Left ventricle myocardium inferior (tissue), 1 donor: Measurements from ENCODE around the gene KLHL6. TPM values are rescaled to one million over a fixed set of nuclear protein-coding genes. Genes with fewer than 3 reads are reported as not detected.

Experiments used
- DNase-seq: peaks from one replicate; pipeline ENCODE4 v3.0.0-alpha.2; 2020
- H3K27ac ChIP-seq: fragments of 200-600 bp; replicated peaks from 2 replicates; pipeline ENCODE4 v1.8.0; 2021
- H3K27me3 ChIP-seq: fragments of 200-600 bp; 2 replicates; pipeline ENCODE4 v1.8.0; 2021; ENCODE audit warnings: low read depth
- H3K36me3 ChIP-seq: fragments of 200-600 bp; 2 replicates; pipeline ENCODE4 v1.8.0; 2021
- H3K4me1 ChIP-seq: fragments of 200-600 bp; 2 replicates; pipeline ENCODE4 v1.8.0; 2021
- H3K4me3 ChIP-seq: fragments of 200-600 bp; 2 replicates; pipeline ENCODE4 v1.8.0; 2021; ENCODE audit warnings: mild to moderate bottlenecking, moderate library complexity
- H3K9me3 ChIP-seq: fragments of 200-600 bp; replicated peaks from 2 replicates; pipeline ENCODE4 v1.8.0; 2021
- CTCF ChIP-seq: fragments of 200-600 bp; IDR thresholded peaks from 2 replicates; pipeline ENCODE4 v1.8.0; 2021; ENCODE audit warnings: antibody characterized with exemption, mild to moderate bottlenecking, borderline replicate concordance
- intact Hi-C: fragments of 100-400 bp; cut with micrococcal nuclease; formaldehyde crosslinking; loops from one replicate; pipeline ENCODE4 v1.11.0; 2022
- total RNA-seq: library from RNA; stranded (reverse); fragmentation: NEBNext Ultra II Directional; extraction: Animal tissue kit (Norgen Biotek cat#: 25700); gene quantifications from one replicate; pipeline ENCODE4 v1.2.1, GENCODE V29; 2021
- donor health status: DM: no; HTN: yes; CAD: no; lungs with severe emphysema.

KLHL6 gene
- total RNA-seq, 1 donor from 2014 or later: 0.69 TPM

GRCh38 chr3:183590442-183590841 is 34.9 kb upstream of the KLHL6 start:
- intact Hi-C loops: no loop called here
- Histone ChIP-seq H3K9me3 (no peaks in the 10 kb centered on the region), H3K4me1 (peaks cover 21% of the 10 kb centered on the region), H3K27me3 (no peaks in the 10 kb centered on the region), H3K4me3 (no peak overlapping the region), H3K27ac (no peak overlapping the region), H3K36me3 (no peaks in the 10 kb centered on the region)
- TF ChIP-seq CTCF: no peak
- DNase-seq: no peak

- Histone ChIP-seq H3K4me3 (no peak overlapping the region), H3K9me3 (no peaks in the 10 kb centered on the region), H3K27ac (peak overlapping the region; percentile 50), H3K4me1 (peaks cover 52% of the 10 kb centered on the region), H3K27me3 (no peaks in the 10 kb centered on the region), H3K36me3 (no peaks in the 10 kb centered on the region)
- no peak for TF ChIP-seq CTCF
- intact Hi-C loops: no loop called here
- no peak for DNase-seq
These were observed 31.8 kb upstream of the KLHL6 start for GRCh38 chr3:183587336-183587735.

GRCh38 chr3:183586477-183586876 is 31.0 kb upstream of the KLHL6 start:
- no peaks in the 10 kb centered on the region for H3K9me3 ChIP-seq
- no peak overlapping the region for H3K4me3 ChIP-seq
- intact Hi-C loops: no loop called here
- H3K4me1 ChIP-seq: peaks cover 61% of the 10 kb centered on the region
- peak overlapping the region; percentile 50 for H3K27ac ChIP-seq
- no peaks in the 10 kb centered on the region for H3K36me3 ChIP-seq
- H3K27me3 ChIP-seq: no peaks in the 10 kb centered on the region
- no peak for TF ChIP-seq CTCF
- DNase-seq: no peak

- Histone ChIP-seq H3K9me3 (no peaks in the 10 kb centered on the region), H3K27me3 (no peaks in the 10 kb centered on the region), H3K4me1 (peaks cover 77% of the 10 kb centered on the region), H3K4me3 (no peak overlapping the region), H3K36me3 (no peaks in the 10 kb centered on the region), H3K27ac (peak overlapping the region; percentile 78)
- TF ChIP-seq CTCF: no peak
- no peak for DNase-seq
- intact Hi-C loops: no loop called here
These were observed 29.4 kb upstream of the KLHL6 start for GRCh38 chr3:183584914-183585280.

- Histone ChIP-seq H3K4me1 (peaks cover 82% of the 10 kb centered on the region), H3K9me3 (no peaks in the 10 kb centered on the region), H3K27ac (peak overlapping the region; percentile 78), H3K4me3 (no peak overlapping the region), H3K36me3 (no peaks in the 10 kb centered on the region), H3K27me3 (no peaks in the 10 kb centered on the region)
- TF ChIP-seq CTCF: no peak
- peak; percentile 64 for DNase-seq
- intact Hi-C loops: no loop called here
These were observed 28.9 kb upstream of the KLHL6 start for GRCh38 chr3:183584246-183584913.
